EH (cell line): ENCODE results near the gene IGF2R.

Experiments used
- DNase-seq: peaks from one replicate; pipeline ENCODE4 v3.0.0-alpha.2; 2015; ENCODE audit warnings: low read depth

The IGF2R gene

DNA sequence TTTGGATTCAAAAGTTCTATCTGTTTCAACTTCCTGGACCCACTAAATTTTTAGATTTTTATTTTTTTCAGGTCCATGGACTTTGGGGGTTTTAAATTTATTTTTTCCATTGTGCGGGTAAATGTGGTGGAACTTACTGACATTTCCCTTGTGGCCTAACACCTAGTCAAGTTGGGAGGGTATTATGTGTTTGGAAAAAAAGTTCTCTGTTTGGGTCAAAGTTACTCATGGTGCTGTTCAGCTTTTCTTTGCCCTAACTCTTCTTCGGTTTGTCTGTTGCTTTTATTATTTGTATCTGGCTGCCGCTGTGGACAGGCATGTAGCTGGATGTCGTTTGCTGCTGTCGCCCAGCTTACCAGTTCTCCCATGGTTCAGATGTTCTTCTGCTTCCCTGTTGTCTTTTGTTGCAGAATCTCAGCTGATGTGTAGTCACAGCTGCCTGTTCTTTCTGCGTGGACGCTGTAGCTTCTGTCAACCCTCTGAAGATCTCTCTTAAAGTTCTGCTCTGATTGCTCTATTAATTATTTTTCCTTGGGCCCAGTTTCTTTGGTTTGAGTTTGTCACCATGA, 7.9 kb downstream of the IGF2R start:
- DNase-seq: no peak

DNA sequence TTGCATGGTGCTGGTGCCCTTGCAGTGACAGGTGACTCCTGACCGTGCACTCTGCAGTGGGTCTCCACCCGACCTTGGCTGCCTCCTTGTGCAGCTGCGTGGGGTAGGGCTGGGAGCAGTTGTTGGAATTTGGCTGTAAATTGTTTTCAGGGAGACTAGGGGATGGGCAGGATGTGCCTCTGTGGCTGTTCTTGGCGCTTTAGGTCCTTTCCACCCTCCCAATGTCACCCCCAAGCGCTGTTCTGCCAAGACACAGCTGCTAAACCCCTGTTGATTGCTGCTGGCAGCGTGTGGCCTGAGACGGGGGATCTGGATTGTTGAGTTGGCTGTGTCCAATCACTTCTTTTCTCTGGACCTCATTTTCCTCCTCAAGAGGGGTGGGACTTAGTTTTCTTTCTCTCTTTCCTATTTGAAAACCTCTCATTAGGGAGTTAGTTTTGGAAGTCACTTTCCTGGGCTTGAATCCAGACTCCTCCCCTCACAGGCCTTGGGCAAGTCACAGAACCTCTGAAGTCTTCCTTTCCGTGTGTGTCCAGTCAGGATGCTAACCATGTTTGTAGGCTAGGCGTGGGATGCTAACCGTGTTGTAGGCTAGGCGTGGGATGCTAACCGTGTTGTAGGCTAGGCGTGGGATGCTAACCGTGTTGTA, 8.5 kb downstream of the IGF2R start:
- peak; percentile 82 for DNase-seq

DNA sequence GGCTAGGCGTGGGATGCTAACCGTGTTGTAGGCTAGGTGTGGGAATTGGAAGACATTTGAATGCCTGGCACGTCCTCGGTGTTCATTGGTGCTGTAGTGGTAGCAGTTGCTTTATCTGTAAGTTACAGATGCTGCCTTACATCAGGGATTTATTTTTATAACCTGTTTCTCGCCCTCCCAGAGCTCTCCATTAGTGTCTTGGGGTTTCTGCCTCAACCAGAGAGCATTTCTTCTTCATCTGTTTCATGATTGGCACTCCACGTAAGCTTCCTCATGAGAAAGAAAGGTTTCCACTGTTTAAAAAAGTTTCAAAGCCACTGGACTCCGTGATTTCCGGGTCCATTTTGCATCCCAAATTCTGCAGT, 9.0 kb downstream of the IGF2R start:
- DNase-seq: no peak

GRCh38 chr6:159978291-159979135, 9.6 kb downstream of the IGF2R start:
- DNase-seq: no peak

DNA sequence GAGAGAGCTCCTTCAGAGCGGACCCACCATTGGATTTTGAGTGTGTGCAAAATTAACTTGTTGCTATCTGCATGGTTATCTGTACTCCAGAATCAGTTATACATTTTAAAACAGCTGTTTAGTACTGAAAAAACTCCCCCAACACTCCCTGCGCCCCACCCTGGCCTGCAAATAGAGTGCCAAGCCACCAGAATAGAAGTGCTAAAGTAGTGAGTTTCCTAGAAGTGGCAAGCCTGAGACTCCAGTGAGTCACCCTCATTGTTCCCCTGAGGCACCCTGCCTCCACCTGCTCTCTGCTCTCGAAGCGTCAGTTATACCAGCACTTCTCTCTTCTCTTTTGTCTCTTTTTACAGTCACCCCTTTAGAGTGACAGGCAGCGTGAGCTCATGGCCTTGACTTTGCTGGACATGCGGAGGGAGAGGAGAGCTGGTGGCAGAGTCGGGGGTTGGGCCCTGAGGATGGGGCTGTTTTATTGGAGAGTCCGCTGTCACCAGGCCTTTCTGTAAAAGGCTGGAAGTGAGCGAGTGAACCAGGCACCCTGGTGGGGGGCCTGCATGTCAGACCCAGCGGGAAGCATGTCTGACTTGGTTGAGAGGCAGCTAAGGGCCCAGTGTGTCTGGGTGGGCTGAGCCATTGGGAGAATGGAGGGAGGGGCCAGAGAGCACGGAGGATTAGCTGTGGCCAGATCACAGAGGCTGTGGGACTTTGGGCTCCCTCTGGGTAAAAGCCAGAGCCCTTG, 10.4 kb downstream of the IGF2R start:
- peak; percentile 46 for DNase-seq

GRCh38 chr6:159980474-159980873, 11.6 kb downstream of the IGF2R start:
- DNase-seq: no peak

GRCh38 chr6:159981071-159981402, 12.2 kb downstream of the IGF2R start:
- DNase-seq: no peak

DNA sequence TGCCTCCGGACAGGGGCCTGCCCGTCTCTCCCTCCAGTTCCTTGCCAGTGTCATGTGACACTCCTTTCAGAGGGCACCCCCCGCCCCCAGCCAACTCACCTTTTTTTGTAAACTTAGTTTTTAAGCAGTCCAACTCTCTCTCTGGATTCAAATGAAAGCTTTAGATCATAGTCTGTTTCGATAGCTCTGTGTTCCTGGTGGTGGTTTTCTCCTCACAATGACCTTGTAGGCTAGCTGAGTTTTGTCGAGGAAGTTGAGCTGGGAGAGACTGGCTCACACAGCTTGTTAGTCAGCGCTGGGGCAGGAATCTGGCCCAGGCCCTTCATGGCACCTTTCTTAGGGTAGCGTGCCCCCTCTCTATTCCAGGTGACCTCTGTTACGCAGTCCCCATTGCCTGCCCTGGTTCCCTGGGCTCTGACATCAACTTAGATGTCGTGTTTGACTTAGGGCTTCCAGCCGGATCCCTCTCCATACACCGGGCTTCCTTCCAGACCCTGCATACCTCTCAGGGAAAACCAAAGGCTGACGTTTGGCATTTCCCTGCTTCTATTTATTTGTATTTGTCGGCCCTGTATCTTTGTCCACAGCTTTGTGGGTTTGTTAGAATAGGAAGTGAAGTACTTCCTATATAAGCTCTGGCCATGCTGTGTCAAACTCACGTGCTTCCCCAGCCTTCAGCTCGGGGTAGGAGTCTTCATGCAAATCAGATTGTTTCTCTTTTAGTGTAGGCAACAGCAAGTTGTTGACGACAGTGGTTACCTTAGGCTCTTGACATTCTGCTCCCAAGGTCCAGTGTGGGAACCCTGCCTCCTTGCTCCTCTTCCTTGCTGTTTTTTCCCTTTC, 12.7 kb downstream of the IGF2R start:
- peak; percentile 81 for DNase-seq

DNA sequence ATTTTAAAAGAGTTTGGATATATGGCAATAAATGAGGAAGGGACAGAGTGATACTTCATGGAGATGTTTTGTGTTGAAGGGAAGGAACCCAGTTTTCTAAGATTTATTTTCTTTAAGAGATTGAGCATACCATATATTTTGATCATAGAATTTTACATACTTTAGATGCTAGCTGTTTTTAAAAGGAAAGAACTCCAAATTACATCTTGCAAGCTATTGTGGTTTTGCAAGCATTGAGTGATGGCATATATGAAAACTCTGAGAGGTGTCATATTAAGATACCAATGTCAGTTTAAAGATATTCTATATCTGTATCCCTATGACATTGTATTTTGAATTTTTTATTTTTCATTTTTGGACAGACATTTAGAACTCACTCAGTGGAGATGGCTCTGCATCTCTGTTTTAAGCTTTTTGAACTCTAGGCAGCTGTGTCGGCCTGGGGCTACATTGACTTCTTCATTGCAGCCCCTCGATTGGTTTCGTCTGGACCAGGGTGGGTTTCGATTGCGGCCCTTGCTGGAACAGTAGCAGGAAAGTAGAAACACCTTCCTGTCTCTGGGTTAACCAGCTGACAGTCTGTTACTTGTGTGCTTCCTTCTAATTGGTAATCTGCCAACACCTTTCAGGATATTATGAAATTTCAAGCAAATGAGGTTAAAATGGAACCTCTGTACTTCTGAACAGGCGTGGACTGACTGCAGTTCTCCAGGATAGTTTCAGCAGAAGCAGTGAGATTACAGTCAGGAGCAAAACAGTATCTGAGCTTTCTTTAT, 14.0 kb downstream of the IGF2R start:
- peak; percentile 57 for DNase-seq

- DNase-seq: peak; percentile 75
Measured at GRCh38 chr6:159983641-159984080, 14.8 kb downstream of the IGF2R start.

GRCh38 chr6:159984268-159984786, 15.4 kb downstream of the IGF2R start:
- peak; percentile 85 for DNase-seq

GRCh38 chr6:159985296-159985945, 16.5 kb downstream of the IGF2R start:
- DNase-seq: peak; percentile 42

- peak; percentile 48 for DNase-seq
Measured at GRCh38 chr6:159988983-159989454, 20.1 kb downstream of the IGF2R start.

DNA sequence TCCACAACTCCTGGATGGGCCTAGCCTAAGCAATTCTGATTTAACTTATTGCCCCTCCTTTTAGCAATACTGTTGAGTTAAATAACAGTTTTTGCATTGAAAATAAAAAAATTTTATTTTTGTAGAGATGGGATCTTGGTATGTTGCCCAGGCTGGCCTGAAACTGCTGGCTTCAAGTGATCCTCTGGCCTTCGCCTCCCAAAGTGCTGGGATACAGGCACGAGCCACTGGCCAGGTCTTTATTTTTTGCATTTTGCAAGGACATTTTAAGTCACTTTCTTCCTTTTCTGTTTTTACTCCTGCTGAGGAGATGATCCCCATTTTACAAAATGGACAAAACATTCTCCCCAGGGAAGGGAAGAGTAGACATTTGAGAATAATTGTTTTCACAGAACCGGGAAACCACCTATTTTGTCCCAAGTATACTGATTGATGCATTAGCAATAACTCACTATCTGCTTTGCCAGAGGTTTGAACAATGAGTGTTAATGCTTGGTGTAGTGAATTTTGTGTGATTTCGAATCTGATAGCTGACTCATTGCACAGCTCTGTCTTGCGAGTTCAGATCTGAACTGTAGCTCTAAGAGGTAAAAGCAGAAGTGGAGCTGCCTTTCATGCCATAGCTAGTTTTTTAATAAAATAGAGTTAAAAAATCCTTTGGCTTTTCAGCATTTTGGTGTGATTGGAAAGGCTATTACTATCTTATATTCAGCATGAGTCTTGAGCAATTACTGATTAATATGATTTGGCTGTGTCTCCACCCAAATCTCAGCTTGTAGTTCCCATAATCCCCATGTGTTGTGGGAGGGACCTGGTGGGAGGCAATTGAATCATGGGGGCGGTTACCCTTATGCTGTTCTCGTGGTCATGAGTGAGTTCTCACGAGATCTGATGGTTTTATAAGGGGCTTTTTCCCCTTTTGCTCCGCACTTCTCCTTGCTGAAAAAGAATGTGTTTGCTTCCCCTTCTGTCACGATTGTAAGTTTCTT, 20.9 kb downstream of the IGF2R start:
- peak; percentile 36 for DNase-seq

GRCh38 chr6:159992366-159992765, 23.5 kb downstream of the IGF2R start:
- DNase-seq: no peak

GRCh38 chr6:159995405-159995804, 26.5 kb downstream of the IGF2R start:
- DNase-seq: no peak

DNA sequence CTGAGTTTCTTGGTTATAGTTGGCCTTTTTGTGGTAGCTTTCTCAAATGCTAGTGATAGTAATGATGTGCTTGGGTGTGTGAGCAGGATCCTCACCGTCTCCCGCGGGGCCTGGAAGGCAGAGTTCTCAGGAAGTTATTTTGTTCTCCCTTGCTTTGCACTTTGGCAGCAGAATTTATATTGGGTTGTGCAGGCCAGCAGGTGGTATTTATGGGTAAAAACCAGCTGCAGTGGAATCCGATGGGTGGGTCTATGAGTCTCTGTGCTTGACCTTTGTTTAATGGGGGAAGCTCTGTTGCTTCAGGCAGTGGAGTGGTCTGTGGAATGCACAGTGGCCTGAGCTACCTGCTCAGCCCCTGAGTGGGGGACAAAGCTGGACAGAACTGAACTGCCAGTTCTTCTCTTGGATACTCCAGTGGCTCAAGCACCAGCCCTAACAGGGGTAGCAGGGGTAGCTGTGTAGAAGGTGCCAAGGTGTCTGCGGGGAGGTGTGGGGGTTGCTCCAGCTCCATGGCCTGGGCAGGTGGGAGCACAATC, 27.3 kb downstream of the IGF2R start:
- DNase-seq: no peak
